CD4-positive, alpha-beta T cell treated with Interleukin-17A for 4 hours (primary cell): ENCODE measurements around the gene SLC7A8.

ENCODE experiments used
- DNase-seq: peaks from one replicate; pipeline ENCODE4 v3.0.0-alpha.2; 2020; ENCODE audit warnings: mixed read lengths

The SLC7A8 gene

DNA sequence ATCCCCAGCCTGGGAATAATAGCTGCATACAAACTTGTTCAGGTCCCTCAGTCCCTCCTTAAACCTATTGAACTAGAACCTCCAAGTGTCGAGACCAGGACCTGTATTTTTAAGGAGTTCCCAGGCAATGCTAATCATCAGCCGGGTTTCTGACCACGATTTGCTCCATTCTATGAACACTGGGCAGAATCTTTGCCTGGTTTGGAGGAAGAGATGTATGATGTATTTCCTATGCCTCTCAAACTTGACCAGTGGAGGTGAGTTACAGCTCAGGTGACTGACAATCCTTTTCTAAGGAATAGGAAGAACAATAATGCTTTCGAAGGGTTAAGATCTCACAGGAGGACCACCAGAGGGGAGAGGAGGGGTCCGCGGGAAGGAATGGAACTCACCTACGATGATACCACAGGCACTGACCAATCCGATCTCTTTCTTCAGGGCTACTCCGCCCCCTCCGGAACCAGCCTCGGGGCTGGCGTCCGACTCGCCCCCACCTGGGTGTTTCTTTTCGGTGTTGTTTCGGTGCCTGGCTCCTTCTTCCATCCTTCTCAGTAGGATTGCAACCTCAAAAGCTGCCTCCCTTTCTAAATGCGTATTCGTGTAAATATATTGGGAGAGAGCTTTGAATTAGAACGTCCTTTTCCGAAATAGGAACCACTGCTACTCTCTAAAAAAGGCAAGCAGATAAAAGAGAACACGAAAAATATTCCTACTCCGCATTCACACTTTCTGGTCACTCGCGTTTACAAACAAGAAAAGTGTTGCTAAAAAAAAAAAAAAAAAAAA, 895 bp downstream of the SLC7A8 start:
- peak; percentile 55 for DNase-seq

DNA sequence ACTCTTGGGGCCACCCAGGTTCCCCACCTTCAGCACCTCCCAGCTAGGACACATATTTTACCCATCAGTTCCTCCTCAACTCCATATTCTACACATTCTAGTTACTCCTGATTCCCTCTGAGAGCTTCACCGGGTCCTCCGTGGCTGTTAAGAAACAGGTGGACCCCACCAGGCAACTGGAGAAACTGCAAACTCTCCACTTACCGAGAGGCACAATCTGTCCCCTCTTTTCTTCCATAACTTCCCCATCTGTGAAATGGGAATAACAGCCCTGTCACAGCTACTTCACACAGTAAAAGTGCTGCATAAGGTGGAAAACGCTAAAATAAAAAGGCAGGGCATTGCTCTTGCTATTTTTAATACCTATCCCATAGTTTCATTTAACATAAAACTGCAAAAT, 1.5 kb downstream of the SLC7A8 start:
- no peak for DNase-seq

DNA sequence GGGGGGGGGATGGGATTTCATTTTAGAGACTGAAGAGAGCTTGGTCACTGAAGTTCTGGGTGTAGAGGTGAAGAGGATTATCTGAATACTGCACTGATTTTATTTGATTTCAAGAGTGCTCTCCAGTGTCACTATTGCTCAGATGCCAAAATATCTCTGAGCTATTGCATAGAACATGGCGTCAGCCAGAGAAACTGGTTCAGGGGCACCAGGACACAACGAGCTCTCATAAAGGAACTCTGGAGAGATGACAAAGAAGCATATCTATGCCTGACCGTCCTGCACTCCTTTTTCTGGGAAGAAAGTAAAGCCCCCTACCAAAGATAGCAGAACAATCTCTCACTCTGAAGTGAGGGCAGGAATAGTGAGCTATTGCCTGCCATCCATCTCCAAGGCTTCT, 2.0 kb downstream of the SLC7A8 start:
- DNase-seq, result no peak

DNA sequence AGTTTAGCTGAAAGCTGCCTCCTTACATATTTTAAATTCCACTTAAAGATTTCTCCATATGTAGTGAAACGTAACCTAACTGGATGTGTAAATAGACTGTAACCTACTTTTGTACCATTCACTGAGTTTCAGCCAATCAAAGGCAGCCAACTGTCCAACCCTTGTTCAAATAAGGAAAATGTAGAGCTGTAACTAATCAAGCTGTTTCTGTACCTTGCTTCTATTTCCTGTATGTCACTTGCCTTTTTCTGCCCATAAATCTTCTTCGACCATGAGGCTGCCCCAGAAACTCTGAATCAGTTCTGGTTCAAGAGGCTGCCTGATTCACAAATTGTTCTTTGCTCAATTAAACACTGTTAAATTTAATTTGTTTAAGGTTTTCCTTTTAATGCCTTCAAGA, 6.3 kb downstream of the SLC7A8 start:
- no peak for DNase-seq

DNA sequence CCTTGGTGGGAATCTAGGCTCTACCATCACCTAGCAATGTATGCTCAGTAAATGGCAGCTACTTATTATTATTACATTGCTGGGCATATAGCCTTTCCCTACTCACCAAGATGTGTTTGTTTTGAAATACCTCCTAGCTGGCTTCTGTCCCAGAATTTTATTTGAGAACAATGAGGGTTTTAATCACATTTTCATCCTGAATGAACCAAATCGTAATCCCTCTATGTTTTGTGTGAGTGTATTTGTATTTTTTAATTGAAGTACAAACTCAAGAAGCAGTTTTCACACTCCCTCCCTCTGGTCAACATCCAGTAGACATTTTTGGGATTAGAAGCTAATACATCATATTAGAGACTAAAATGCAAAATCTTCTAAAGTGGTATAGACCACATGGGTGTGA, 7.6 kb downstream of the SLC7A8 start:
- no peak for DNase-seq

DNA sequence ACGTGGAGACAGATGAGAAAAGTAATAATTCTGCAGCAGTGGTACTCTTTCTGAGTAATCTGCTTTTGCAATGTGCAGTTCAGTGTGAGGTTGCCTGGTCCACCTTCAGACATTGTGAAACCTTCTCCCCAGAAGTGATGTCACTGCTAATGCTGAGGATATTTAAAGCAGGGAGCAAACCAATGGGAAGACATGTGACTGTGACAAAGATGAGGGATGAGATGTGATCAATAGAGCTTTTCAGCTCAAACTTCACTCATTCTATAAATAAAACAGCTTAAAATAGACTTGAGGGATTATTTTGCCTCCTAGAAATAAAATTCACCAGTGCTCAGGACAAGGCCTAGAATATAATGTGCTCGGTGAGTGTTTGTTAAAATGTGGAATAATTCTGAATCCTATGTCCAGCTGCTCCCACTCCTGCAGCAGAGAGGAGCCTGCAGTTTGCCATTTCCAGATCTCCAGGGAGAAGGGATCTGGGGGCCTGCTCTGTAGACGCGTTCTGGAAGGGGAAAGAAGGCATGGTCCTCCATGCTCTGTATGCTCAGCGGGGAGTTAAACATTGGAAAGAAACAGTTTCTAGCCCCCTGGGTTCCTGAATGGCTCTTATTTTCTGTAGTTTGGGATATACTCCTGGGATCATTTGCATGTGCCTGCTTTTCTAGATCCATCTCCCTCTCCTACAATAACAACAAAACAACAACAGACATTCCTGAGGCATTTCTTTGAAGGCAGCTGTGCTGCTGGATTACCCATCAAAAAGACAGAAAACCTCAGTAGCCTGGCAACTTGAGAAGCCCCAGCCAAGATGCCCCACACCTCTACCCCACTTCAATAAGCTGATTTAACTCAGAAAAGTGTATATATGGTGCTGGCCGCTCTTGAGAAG, 8.9 kb downstream of the SLC7A8 start:
- DNase-seq, result no peak

DNA sequence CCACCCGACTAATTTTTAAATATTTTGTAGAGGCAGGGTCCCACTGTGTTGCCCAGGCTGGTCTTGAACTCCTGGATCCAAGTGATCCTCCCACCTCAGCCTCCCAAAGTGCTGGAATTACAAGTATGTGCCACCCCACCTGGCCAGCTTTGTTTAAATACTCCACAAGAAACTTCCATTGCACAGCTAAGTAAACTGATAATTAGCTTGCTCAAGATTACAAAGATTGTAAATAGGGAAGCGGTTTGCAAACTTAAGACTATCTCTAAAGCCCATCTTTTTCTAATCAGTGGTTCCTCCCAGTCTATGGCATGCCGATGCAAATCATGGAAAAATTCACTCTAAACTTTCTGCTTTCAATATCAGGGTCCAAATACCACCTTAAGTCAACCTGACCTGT, 9.7 kb downstream of the SLC7A8 start:
- DNase-seq, result no peak

DNA sequence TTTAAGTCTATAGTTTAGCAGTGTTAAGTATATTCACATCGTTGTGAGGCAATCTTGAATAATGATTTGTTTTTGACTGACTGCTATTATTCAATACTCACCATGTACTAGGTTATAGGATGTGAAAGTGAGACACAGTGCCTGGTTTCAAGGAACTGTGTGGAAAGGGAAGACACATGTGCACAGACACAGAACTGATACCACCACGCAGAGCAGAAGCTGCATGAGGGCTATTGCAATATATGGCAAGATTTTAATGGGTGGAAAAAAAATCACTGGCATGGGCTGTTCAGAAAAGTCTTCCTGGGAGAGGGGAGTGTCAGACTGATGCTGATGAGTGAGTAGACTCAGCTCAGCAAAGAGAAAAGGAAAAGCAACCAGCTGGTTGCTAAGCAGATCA, 10.4 kb downstream of the SLC7A8 start:
- no peak for DNase-seq

DNA sequence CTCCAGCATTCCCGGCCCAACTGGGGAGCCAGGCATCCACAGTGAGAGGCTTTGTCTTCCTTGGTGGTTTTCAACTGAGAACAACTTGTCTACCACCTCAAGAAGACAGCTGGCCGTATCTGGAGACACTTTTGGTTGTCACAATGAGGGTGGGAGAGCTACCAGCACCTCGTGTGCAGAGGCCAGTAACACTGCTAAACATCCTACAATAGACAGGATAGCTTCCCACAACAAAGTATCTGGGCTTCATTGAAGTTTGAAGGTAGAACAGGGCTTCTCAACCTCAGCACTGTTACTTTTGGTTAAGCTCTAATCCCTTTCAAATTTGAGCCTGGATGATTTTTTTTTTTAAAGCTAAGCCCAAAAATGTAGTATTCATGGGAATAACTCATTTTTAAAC, 10.9 kb downstream of the SLC7A8 start:
- no peak for DNase-seq

DNA sequence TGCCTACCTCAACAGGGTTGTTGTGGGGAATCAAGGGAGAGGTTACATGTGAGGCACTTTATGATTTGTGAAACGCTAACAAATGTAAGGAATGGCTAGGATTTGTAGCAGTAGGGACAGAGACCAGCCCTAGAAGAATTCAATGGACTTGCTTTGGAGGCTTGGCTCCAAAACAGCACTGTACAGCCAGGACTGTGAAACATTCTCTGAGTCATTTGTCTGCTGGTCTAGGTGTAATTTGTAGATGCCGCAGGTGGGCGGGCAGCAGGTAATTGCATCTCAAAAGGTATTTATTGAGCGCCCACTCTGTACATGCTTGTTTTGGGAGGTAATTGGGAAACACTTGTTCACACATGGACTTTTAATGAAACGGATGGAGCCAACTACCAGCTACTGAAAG, 11.4 kb downstream of the SLC7A8 start:
- no peak for DNase-seq

DNA sequence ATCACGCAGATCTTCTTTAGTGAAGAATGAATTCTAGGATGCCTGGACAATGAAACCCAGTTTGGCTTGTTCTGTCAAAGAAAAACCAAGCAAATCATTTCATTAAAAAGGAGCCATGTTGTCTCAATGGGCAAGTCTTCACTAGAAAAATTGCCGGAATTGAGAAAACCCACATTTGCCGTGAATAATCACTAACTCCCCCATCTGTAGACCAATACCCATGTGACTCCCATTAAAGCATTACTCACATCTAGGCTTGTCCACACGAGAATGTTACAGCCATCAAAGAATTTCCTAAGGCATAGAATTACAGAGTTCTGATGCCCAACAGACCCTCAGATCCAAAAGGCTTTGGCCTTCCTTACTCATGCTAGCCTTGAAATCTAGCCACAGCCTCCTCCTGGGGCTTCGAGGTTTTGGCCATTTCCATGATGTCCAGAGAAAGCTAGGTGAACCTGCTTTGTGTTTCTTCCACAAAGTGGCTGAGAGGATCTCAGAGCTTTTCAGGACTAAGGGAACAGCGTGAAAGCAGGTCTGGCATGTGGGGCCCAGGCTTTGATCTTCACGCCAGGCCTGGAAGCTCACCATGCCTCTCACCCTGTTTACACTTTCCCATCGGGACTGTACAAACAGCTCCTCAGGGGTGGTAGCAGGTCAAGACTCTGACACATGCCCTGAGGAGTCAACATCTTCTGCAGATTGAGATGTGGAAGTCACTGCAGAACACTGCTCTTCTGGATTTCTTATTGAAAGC, 12.1 kb downstream of the SLC7A8 start:
- DNase-seq, result no peak

DNA sequence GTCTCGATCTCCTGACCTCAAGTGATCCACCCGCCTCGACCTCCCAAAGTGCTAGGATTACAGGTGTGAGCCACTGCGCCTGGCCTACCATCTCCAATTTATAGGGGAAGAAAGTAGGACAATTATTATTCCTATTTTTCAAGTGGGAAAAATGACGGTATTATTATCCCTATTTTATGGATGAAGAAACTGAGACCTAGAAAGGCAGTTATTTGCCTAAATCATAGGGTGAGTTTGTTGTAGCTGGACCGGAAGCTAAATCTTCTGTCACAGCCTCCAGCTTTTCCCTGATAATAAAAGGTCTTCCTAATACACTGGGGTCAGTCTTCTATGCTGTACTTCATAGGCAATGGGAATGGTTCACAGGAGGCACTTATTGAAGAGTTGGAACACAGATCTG, 13.8 kb downstream of the SLC7A8 start:
- DNase-seq, result no peak

DNA sequence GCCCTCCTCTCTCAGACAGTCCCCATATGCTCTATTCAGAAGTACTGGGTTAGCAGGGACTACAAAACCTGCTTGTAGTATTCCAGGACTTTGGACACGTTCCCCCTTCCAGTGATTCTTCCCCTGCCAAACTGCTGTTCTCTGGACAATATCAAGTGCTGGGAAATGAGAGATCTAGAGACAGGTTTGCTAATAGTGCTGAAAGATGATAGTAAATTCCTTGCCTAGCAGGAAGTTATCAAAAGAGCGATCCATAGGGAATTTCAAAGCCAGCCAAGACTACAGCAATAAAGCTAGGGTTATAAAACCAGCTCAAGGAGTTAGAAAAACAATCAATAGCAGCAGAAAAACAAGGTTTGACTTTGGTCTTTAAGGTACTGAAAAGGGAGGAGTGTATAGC, 15.2 kb downstream of the SLC7A8 start:
- DNase-seq, result no peak

DNA sequence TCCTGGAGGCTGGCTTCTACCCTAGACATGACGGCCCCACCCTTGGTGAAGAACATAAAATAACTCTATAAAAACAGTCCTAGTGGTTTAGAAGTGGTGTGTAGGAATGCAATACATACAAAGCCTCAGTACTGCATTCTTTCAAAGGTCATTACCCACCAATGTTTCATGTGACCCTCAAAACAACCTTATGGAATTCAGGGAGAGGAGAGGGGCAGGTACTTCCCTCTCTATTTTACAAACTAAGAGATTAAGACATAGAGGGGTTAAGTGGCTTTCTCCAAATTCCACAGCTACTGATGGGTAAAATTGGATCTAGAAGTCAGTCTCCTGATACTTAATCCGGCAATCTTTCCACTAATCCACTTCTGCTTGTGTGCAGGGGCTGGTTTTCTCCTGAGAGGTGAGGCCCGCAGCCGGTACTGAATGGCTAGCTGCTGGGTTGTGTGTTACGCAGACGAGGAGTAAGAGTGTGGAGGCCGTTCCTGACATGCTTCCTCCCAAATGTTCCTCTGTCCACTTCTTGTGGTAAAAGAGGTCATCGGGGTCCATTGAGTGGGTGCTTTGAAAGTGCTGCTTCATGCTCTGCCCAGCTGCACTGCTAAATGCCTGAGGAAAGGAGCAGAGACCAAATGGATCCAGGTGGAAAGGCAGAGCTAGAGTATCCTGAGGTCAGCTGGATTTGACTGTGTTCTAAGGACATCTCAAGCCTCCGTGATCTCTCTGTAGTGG, 16.2 kb downstream of the SLC7A8 start:
- DNase-seq, result no peak

DNA sequence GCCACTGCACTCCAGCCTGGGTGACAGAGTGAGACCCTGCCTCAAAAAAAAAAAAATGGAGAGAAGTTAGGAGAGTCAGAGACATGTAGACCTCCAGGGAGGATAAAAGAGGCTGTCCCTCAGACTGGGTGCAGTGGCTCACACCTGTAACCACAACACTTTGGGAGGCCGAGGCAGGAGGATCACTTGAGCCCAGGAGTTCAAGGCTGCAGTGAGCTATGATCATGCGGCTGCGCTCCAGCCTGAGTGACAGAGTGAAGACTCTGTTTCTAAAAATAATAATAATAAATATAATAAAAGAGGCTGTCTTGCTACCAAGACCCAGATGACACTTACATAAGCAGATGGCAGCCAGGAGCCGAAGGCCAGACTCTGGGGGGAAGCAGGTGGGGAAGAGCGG, 18.5 kb downstream of the SLC7A8 start:
- no peak for DNase-seq

DNA sequence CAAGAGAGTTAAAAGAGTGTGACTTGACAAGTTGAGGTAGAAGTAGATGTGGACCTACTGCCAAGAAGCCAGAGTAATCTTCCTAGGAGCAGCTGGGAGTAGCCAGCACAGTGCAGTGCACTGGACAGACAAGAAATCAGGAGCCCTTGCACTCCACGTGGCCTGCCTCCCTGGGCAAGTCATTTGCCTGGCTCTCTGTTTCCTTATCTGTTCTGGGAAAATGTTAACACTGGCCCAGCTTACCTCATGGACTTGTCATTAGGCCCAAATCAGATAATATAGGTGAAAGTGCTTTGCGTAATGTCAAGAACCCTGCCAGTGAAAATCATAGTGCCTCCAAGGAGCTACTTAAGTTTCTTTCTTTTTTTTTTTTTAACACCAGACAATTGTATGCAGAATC, 19.2 kb downstream of the SLC7A8 start:
- DNase-seq, result no peak

DNA sequence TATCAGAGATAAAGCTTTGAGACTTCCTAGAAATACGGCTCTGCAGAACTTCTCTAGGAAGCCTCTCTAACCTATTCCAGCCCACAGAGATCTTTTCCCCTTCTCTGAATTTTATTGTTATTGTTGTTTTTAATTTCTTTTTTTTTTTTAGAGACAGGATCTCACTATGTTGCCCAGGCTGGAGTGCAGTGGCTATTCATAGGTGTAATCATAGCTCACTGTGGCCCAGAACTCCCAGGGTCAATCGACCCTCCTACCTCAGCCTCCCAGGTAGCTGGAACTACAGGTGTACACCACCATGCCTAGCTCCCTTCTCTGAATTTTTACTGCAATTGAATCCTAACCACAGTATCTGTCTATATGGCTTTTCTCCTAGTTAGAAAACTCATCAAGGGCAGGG, 19.6 kb downstream of the SLC7A8 start:
- no peak for DNase-seq

DNA sequence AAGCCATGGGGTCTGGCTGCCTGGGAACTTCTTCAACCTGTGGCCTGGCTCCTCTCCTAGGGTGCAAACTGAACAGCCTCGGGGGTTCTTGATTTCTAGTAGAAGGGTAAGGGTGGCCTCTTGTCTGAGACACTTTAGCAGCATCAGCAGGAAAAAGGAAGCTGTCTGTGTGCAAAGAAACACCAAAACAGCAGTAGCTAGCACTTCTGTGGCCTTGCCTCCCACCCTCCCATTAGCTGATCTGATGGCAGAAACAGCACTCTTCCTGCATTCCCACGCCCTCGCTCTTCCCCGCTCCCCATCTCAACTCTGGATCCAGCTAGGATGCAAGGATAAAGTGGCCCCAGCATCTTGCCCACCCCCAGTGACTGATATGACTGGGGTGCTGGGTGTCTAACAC, 20.7 kb downstream of the SLC7A8 start:
- peak; percentile 16 for DNase-seq

DNA sequence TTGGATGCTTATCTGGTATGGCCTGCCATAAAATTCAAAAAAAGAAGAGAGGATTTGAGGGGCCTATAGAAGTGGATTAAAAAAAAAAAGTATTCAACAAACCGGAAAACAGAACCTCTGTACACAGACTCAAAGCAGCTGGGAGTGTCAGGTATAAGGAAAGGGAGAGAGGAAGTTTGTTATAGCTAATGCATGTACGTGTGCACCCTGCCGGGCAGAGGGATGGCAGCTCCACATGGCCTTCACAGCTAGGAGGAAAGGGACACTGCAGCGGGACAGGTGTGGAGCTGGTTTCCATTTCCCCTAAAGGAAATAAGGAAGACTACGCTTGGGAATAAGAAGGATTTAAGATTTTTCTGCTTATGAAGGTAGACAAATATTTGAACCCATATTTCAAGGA, 21.5 kb downstream of the SLC7A8 start:
- DNase-seq, result no peak

DNA sequence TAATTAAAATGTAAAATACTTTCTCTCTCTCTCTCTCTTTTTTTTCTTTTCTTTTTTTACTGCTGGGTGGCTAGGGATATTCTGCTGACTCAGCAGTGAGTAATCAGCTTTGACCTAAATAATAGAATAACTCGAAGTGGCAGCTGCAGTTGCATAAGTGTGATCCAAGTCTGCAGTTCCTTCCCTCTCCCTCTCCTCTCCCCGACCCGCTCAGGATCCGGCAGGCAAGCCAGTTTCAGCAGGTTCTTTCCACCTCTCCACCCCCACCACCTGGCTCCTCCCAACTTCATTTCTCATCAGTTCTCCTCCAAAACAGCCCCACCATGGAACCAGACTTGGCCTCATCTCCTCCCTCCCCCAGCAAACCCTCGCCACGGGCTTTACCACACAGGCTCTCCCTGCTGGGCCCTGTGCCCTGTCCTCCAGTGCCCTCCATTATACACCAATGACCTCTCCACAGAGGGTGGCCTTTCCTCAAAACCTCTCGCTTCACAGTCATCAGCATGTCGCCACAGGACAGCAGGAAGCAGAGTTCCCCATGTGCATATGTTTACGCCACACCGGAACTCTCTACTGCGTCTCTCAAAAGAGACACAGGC, 22.4 kb downstream of the SLC7A8 start:
- no peak for DNase-seq

DNA sequence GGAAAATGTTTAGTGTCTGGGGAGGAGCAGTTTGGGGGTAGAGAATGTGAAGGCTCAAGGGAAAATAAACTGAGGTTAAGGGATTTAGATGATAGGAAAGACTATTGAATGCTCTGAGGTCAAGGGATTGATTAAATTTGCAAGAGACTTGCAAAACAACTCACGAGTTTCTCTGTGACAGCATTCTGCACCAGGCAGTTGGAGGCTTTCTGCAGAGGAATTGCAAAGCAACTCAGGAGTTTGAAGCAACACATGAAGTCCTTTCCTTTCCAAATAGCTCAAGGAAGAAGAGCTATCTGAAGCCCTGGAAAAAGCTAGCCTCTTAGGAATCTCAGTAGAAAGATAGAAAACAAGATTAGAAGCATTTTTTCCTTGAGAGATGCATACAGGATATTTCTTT, 23.9 kb downstream of the SLC7A8 start:
- DNase-seq, result no peak

DNA sequence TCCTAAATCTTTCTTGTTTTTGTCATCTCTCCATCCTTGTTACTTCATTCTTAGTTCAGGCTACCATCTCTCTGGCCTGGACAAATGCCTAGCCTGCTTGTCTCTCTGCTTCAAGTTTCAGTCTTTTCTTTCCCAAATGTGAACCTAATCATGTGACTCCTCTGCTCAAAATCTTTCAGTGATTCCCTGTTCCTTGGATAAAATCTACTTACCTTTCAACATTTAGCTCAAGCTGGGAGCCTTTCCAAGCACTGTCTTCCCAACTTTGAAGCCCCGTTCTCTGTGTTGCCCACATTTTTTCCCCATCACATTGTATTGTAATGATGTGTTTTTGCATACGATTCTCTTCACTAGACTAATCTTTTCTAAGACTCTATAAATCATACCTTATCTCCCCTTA, 24.7 kb downstream of the SLC7A8 start:
- no peak for DNase-seq
